ENCODE results near the gene ICAM4.

ICAM4 gene

DNA sequence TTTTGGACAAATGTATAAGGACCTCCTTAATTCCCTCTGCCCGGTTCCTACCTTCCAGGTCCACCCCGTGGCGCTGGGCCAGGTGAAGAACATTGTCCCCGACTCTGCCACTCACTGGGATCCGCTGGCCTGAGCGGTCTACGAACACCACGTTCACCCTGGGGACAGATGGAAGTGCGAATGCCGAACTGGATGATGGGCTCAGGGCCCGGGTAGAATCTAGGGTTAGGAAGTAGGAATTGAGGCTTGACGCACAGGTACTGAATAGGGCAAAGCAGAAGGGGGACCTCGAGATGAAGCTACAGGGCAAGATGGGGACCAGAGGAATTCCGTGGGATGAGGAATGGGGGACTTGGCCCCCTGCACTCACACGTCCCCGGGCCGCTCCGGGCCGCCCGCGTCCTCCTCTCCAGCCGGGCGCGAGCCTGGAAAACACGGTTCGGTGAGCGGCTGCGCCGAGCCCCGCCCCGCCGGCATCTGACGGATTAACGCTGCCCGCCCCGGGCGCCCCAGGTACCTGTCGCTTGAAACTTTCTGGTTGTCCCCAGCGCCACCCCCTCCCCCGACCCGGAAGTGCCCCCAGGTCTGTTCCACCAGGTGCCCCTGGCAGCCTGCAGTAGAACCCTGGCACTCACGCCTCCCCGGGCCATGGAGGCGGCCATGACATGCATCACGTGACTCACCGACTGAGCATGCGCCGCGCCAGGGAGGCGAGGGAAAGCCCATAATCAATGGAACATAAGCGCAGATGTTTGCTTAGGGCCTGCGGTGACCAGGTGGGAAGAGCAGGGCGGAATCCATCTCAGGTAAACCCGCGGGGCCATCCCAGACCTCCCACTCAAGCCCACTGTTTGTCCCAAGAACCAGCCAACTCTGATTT is 28.8 kb downstream of the ICAM4 start, which contains the start of gene FDX2:
FDX2 (minus strand) TSS at position 681 of the 880 bp plus-strand sequence; CDS start at position 662, 19 bp downstream.
- DNase-seq (ENCODE audit: low read depth, low spot score): peak; percentile 76
- peak within 1 kb of the TSS; percentile 90 for H3K4me3 ChIP-seq (ENCODE audit: low read length)

GRCh38 chr19:10316229-10317044 is 29.7 kb downstream of the ICAM4 start:
- peak overlapping the region; percentile 90 for H3K4me3 ChIP-seq (ENCODE audit: low read length)
- no peak for DNase-seq (ENCODE audit: low read depth, low spot score)

GRCh38 chr19:10317045-10317856 is 30.5 kb downstream of the ICAM4 start:
- no peak for DNase-seq (ENCODE audit: low read depth, low spot score)
- H3K4me3 ChIP-seq (ENCODE audit: low read length): no peak overlapping the region

DNA sequence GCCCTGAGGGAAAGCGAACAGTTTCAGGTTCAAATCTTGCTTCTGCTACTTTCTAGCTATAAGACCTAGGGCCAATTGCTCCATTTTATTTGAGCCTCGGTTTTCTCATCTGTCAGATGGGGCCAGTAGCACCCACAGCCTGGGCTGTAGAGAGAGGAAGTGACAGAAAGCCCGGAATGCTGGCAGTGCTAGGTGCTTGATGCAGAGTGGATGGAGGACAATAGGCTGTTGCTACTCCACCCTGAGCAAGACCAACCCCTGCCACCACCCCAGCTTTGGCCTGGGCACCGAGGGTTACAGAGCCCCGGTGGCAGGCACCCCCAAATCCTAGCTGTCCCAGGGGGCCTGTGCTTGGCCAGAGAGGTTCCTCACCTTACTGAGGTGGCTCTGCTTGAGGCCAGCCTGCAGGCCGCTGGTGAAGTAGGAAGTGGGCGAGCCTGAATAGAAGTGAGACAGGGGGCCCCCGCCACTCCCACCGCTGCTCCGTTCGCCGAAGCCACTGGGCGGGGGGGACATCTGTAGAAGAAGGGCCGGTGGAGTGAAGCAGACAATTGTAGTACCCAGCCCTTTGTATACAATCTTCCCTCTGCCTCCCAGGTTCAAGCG is 31.2 kb downstream of the ICAM4 start:
- DNase-seq (ENCODE audit: low read depth, low spot score): no peak
- H3K4me3 ChIP-seq (ENCODE audit: low read length): no peak overlapping the region

DNA sequence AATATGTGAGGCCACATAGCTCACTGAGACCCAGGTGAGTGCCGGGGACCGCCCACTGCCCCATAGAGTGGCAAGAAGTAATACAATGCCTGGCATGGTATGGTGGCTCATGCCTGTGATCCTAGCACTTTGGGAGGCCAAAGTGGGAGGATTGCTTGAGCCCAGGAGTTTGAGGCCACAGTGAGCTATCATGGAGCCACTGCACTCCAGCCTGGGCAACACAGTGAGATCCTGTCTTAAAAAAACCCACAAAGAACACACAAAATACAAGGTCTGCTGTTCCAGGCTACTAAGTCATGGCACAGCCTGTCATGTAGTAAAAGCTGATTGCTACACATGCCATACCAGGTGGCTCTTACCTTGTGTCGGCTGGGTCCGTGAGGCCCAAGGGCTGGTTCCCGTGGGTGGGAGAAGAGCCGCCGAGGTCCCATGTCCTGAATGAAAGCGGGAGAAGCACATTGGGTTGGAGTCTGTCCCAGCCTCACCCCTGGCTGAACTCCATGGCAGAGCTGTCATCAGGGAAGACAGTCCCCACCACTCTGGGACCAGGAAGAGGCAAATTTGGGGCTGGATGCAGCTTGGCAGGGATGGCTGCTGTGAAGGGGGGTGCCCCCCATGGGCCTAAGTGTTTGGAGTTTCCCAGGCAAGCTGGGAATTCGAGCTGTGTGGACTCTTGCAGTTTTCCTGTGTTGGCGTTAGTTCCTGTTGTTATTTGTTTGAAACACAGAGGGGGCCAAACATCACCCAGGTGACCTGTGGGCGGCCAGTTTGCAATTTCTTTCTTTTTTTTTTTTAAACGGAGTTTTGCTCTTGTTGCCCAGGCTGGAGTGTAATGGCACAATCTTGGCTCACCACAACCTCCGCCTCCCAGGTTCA is 32.3 kb downstream of the ICAM4 start:
- no peak for DNase-seq (ENCODE audit: low read depth, low spot score)
- no peak overlapping the region for H3K4me3 ChIP-seq (ENCODE audit: low read length)

GRCh38 chr19:10320602-10321416 is 34.1 kb downstream of the ICAM4 start:
- no peak for DNase-seq (ENCODE audit: low read depth, low spot score)
- H3K4me3 ChIP-seq (ENCODE audit: low read length): no peak overlapping the region

DNA sequence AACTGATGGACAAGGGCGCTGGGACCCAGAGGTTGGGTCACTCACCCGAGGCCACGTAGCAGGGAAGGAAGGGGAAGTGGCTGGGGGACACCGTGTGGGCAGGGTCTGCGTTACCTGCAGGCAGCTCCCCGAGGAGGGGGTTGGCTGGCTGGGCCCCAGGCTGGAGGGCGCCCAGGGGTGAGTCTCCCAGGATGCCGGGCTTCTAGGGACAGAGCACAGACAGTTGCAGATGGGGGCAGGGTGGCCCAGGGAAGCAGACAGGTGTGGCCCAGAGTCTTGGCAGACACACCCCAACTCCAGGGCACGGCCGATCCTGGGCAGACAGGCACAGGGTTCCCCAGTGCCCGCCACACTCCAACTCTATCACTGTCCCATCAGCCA is 34.7 kb downstream of the ICAM4 start:
- no peak for DNase-seq (ENCODE audit: low read depth, low spot score)
- no peak overlapping the region for H3K4me3 ChIP-seq (ENCODE audit: low read length)

DNA sequence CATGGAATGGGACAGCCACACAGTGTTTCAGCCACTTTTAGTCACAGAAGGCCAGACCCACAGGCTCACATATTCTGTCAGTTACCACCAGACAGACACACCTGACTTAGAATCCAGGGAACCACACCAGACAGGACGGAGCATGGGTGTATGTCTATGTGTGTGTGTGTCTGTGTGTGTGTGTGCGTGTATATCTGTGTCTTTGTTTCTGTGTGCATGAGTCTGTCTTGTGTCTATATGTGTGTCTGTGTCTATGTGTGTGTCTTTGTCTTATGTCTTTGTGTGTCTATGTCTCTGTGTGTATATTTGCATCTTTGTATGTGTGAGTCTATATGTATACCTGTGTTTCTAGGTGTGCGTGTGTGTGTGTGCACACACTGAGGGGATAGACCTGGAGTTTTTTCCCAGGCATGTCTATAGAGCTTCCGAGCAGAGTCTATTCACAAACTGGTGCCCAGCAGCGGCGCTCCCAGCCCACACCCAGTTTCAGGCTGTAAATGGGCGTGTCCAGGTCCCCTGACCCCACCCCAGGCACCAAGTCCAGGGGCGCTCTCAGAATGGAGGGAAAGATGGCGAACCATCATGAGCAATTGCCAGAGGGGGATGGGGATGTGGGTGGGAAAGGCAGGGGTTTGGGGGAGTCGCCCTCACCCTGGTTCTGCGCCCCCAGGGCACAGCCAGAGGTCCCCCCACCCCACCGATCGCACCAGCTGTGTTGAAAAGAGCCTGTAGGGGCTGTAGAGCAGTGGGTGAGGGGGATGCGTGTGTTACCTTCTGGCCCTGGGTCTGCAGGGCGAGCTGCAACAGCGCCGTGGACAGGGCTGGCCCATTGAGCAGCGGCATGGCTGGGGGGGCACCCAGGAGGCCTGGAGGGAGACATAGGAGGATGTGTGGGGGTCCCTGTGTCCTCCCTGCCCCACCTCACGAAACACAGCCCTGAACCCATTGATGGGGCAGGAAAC is 35.4 kb downstream of the ICAM4 start:
- no peak overlapping the region for H3K4me3 ChIP-seq (ENCODE audit: low read length)
- no peak for DNase-seq (ENCODE audit: low read depth, low spot score)

GRCh38 chr19:10325732-10326131 is 39.0 kb downstream of the ICAM4 start:
- no peak for DNase-seq (ENCODE audit: low read depth, low spot score)
- H3K4me3 ChIP-seq (ENCODE audit: low read length): no peak overlapping the region

- DNase-seq (ENCODE audit: low read depth, low spot score): no peak
- no peak overlapping the region for H3K4me3 ChIP-seq (ENCODE audit: low read length)
These were observed 41.0 kb downstream of the ICAM4 start for GRCh38 chr19:10327793-10328192.

DNA sequence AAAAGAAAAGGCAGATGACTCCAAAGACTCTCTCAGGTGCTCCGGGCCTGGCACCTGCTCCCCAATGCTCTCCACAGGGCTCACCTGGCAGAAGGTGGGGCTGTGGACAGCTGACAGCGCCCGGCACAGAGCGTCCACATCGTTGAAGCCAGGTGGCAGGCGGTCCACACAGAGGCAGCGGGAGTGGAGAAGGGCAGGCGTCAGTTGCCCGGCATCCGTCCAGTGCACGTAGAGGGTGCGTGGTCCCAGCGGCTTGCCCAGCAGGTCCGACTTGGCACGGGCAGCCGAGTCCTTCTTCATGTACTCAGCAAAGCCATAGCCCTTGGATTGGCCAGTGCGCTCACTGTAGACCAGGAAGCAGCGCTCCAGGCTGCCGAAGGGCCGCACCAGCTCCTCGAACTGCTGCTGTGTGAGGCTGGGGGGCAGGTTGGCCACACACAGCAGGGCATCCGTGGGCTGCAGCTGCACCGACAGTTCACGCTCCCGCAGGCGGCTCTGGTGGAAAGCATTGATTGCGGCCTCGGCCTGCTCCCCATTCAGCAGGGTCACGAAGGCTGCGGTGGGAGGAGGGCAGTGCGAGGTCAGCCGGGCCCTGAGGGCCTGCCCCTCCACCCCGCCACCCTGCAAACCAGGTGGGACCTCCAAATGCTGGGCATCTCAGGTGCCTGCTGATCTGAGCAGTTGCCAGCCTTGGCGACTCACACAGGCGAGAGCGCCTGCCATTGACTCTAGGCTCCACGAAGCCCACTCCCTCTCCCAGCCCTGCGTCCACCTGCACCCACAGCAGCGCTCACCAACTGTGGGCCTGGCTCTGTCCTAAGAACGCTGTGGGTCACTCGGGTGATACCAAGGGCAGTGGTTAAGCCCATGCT is 42.0 kb downstream of the ICAM4 start:
- no peak for DNase-seq (ENCODE audit: low read depth, low spot score)
- no peak overlapping the region for H3K4me3 ChIP-seq (ENCODE audit: low read length)

GRCh38 chr19:10329555-10329954 is 42.8 kb downstream of the ICAM4 start:
- no peak for DNase-seq (ENCODE audit: low read depth, low spot score)

DNA sequence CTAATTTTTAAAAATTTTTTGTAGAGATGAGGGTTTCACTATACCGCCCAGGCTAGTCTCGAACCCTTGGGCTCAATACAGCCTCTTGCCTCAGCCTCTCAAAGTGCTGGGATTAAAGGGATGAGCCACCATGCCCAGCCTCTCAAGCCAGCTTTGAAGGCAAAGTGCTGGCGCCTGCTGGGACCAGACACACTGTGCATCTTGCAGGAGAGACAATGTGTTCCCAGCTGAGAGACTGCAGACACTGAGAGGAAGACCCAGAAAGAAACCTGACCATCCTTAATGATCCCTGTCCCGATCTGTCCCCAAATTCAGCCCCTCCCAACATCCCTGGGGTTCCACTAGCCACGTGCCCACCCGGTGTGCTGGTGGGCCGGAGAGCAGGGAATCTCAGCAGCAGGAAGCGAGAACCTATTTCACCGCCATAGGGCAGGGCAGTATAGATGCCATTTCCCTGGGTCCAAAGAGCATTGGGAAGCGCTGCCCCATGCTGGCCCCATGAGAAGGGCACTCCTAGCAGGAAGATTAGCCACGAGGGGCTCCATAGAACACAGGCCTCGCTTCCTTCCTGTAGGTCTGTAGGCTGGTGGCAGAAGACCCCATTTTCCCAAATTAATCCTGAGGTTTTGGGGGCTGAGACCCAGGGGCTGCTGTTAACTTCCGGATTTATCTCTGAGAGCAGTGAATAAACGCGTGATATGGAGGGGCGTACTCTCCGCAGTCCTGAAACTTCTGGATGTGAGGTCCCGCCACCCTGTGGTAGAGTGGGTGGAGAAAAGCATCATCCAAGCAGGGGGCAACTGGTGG is 45.6 kb downstream of the ICAM4 start:
- no peak for DNase-seq (ENCODE audit: low read depth, low spot score)
- peak overlapping the region; percentile 91 for H3K4me3 ChIP-seq (ENCODE audit: low read length)

More at GRCh38 chr19:10329555-10329954, 42.8 kb downstream of the ICAM4 start:
- H3K4me3 ChIP-seq (ENCODE audit: low read length): no peak overlapping the region

DNA sequence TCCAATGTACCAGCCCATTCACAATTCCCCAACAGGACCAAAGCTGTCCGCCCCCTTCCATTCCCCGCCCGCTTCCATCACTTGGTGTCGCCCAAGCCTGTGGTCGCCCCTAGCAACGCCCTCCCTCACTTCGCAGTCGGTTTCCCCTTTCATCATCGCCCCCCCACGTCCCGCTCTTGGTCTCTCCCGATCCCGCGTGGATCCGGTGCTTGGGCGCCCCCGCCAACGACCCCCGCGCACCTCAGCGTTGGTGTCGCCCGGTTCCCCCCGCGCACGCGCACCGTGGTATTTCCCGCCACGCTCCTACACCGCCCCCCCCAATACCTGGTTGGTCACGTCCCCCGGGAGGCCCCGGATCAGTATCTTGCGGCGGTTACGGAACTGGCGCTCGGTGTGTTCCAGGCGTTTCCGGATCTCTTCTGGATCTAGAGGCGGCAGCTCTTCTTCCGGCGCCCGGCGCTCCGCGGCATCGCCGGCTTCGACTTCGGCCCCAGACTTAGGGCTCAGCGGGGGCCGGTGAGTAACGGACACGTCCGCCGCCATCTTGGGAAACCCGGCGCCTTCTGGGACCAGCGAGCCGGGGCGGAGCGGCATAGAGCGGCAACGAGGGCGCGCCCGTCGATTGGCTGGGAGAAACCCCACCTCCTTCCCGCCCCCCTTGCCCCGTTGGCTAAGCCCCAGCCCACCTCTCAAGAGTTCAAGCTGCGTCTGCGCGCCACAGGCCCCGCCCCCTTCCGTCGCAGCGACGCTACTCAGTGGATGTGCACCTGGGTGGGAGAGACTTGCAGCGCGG is 46.4 kb downstream of the ICAM4 start, which contains the start of gene RAVER1:
RAVER1 (minus strand) TSS at position 565 of the 793 bp plus-strand sequence; CDS start at position 543, 22 bp downstream.
- H3K4me3 ChIP-seq (ENCODE audit: low read length): peak within 1 kb of the TSS; percentile 91
- DNase-seq (ENCODE audit: low read depth, low spot score): peak; percentile 97

Measured in Jurkat, Clone E6-1 (cell line).